Glomerular endothelial cell (primary cell): ENCODE results near the gene TMEM201. TPM values are rescaled to one million over a fixed set of nuclear protein-coding genes. Genes with fewer than 3 reads are reported as not detected.
"Not testable (repeated sequence)": the region's sequence is repeated elsewhere in the genome, so short reads cannot be mapped to it uniquely, and the experiment has no call there.

ENCODE experiments used
- DNase-seq: peaks from one replicate; pipeline ENCODE4 v3.0.0-alpha.2; 2011; ENCODE audit warnings: low read depth, low spot score; ENCODE audit errors: extremely low read depth
- total RNA-seq: library from RNA; depleted of rRNA; stranded (reverse); fragments of >200 nt; gene quantifications from 2 replicates; pipeline ENCODE4 v1.2.3, GENCODE V29; 2015

Gene TMEM201
- total RNA-seq, 1 donor from 2014 or later = 20.2 TPM

- DNase-seq = no peak
Measured at GRCh38 chr1:9615316-9616063, 26.8 kb downstream of the TMEM201 start.

- DNase-seq = no peak
Measured at GRCh38 chr1:9618909-9619679, 30.4 kb downstream of the TMEM201 start.

GRCh38 chr1:9621032-9621431 lies 32.3 kb downstream of the TMEM201 start:
- no peak for DNase-seq

GRCh38 chr1:9624081-9624480 lies 35.4 kb downstream of the TMEM201 start:
- DNase-seq = no peak

- not testable (repeated sequence) for DNase-seq
Measured at GRCh38 chr1:9625030-9625429, 36.3 kb downstream of the TMEM201 start.

- no peak for DNase-seq
Measured at GRCh38 chr1:9626201-9626608, 37.5 kb downstream of the TMEM201 start.

- no peak for DNase-seq
Measured at GRCh38 chr1:9628541-9629444, 40.1 kb downstream of the TMEM201 start.

- no peak for DNase-seq
Measured at GRCh38 chr1:9629445-9630201, 40.9 kb downstream of the TMEM201 start.

GRCh38 chr1:9630331-9631111 lies 41.8 kb downstream of the TMEM201 start:
- DNase-seq = no peak

GRCh38 chr1:9631613-9632012 lies 42.9 kb downstream of the TMEM201 start:
- no peak for DNase-seq

GRCh38 chr1:9633493-9633892 lies 44.8 kb downstream of the TMEM201 start:
- DNase-seq = no peak

GRCh38 chr1:9634582-9634981 lies 45.9 kb downstream of the TMEM201 start:
- DNase-seq = no peak

- DNase-seq = no peak
Measured at GRCh38 chr1:9639227-9639626, 50.5 kb downstream of the TMEM201 start.

GRCh38 chr1:9643351-9644256 lies 54.9 kb downstream of the TMEM201 start:
- no peak for DNase-seq

- DNase-seq = no peak
Measured at GRCh38 chr1:9646037-9646436, 57.3 kb downstream of the TMEM201 start.

- DNase-seq = no peak
Measured at GRCh38 chr1:9648171-9648570, 59.5 kb downstream of the TMEM201 start.

GRCh38 chr1:9649769-9650168 lies 61.1 kb downstream of the TMEM201 start:
- no peak for DNase-seq

- no peak for DNase-seq
Measured at GRCh38 chr1:9651220-9651564, 62.5 kb downstream of the TMEM201 start.
